ENCODE results near the gene THRSP.
A peak's percentile ranks its signal among the peaks of the same experiment; 100 is the strongest.
"Not testable (repeated sequence)": the region's sequence is repeated elsewhere in the genome, so short reads cannot be mapped to it uniquely, and the experiment has no call there.

Gene THRSP

GRCh38 chr11:78039391-78039918 lies 24.2 kb upstream of the THRSP start:
- DNase-seq (ENCODE audit: low read depth in 3 of 3), result no peak

- no peak for DNase-seq (ENCODE audit: low read depth in 3 of 3)
Observed at GRCh38 chr11:78039919-78040671, 23.6 kb upstream of the THRSP start.

GRCh38 chr11:78040691-78041379 lies 22.8 kb upstream of the THRSP start:
- no peak for DNase-seq (ENCODE audit: low read depth in 3 of 3)

- not testable (repeated sequence) for DNase-seq (ENCODE audit: low read depth in 3 of 3)
Observed at GRCh38 chr11:78041380-78041719, 22.3 kb upstream of the THRSP start.

GRCh38 chr11:78041843-78042440 lies 21.7 kb upstream of the THRSP start:
- DNase-seq (ENCODE audit: low read depth in 3 of 3), result no peak

- no peak for DNase-seq (ENCODE audit: low read depth in 3 of 3)
Observed at GRCh38 chr11:78044706-78045105, 19.0 kb upstream of the THRSP start.

- DNase-seq (ENCODE audit: low read depth in 3 of 3), result peak; percentile 57 to 64 (median 58)
Observed at GRCh38 chr11:78045851-78046485, 17.7 kb upstream of the THRSP start.

- no peak for DNase-seq (ENCODE audit: low read depth in 3 of 3)
Observed at GRCh38 chr11:78046486-78046854, 17.2 kb upstream of the THRSP start.

GRCh38 chr11:78048561-78048960 lies 15.1 kb upstream of the THRSP start:
- DNase-seq (ENCODE audit: low read depth in 3 of 3), result no peak

GRCh38 chr11:78049348-78049747 lies 14.3 kb upstream of the THRSP start:
- no peak for DNase-seq (ENCODE audit: low read depth in 3 of 3)

GRCh38 chr11:78050964-78051831 lies 12.5 kb upstream of the THRSP start:
- DNase-seq (ENCODE audit: low read depth in 3 of 3), result no peak

GRCh38 chr11:78054971-78055370 lies 8.7 kb upstream of the THRSP start:
- DNase-seq (ENCODE audit: low read depth in 3 of 3), result no peak

GRCh38 chr11:78056093-78056492 lies 7.6 kb upstream of the THRSP start:
- DNase-seq (ENCODE audit: low read depth in 3 of 3), result no peak

- no peak for DNase-seq (ENCODE audit: low read depth in 3 of 3)
Observed at GRCh38 chr11:78057462-78058055, 6.1 kb upstream of the THRSP start.

GRCh38 chr11:78059749-78060328 lies 3.8 kb upstream of the THRSP start:
- DNase-seq (ENCODE audit: low read depth in 3 of 3), result not testable (repeated sequence)

- no peak for DNase-seq (ENCODE audit: low read depth in 3 of 3)
Observed at GRCh38 chr11:78060533-78060932, 3.1 kb upstream of the THRSP start.

GRCh38 chr11:78061088-78061920 lies 2.4 kb upstream of the THRSP start:
- DNase-seq (ENCODE audit: low read depth in 3 of 3), result no peak

- DNase-seq (ENCODE audit: low read depth in 3 of 3), result no peak
Observed at GRCh38 chr11:78061921-78062311, 1.7 kb upstream of the THRSP start.

GRCh38 chr11:78062671-78063070 lies 990 bp upstream of the THRSP start:
- DNase-seq (ENCODE audit: low read depth in 3 of 3), result no peak

GRCh38 chr11:78065203-78065602 lies 1.5 kb downstream of the THRSP start:
- no peak for DNase-seq (ENCODE audit: low read depth in 3 of 3)
